ENCODE measurements around the gene C14orf39. TPM values are rescaled to one million over a fixed set of nuclear protein-coding genes. Genes with fewer than 3 reads are reported as not detected.

Gene C14orf39
- total RNA-seq, 1 experiment from 2014 or later: 2.5 TPM

DNA sequence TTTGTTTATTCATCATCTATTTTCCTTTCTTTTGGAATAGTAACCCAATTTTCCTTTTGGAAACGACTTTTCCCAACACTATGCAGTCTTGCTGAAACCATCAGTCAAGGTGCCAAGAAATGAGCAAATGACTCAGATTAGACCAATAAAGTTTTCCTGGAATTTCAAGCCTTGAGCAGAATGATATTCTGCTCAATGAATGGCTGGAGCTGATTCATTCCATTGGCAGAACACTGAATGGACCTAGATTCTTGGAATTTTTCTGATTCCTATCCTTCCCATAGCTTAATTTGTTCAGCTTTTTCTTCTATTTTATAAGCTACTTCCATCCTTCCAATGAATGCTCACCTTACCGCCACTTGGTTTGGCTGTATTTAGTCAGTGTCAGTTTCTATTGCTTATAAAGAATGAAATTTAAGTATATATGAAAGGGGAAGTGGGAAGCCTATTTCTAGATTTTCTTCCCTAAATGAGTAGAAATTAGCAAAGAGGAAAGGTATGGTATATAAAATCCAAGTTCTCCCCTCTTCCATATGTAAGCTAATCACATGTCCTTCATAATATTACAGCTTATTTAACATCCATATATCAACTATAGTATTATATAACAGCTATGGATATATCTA is 89.0 kb downstream of the C14orf39 start:
- POLR2A ChIA-PET: no interaction called here
- Mint-ChIP-seq H3K4me1 (no peaks in the 10 kb centered on the region), H3K9me3 (peaks cover 26% of the 10 kb centered on the region), H3K27ac (no peak overlapping the region), H3K4me3 (no peak overlapping the region), H3K27me3 (ENCODE audit: low read depth) (no peaks in the 10 kb centered on the region), H3K36me3 (no peaks in the 10 kb centered on the region)
- no peak for TF ChIP-seq MXD4 (CRISPR knock-in tag; IDR thresholded peaks at IDR 0.05; ENCODE audit: borderline replicate concordance)
- no peak for DNase-seq (ENCODE audit: low spot score)
- no peak for ATAC-seq
- CTCF ChIA-PET: interaction anchor here (1.1 to 1.4 kb wide), 2 partner anchors 47 to 65 kb away, joined by 4 to 9 read pairs; no protein-coding TSS in a partner anchor

Other genes starting within 250 kb of the C14orf39 start
- 38.2 to 52.5 TPM (median 41.2 TPM) in 3 replicates for gene PPM1A, start 236.8 kb downstream of the C14orf39 start, total RNA-seq (2021)
- 0.07 TPM in 1 of 3 replicates, not detected in the others for gene SIX6, start 23.1 kb upstream of the C14orf39 start, total RNA-seq (2021)
- gene SIX1, start 163.4 kb upstream of the C14orf39 start, total RNA-seq (2021): 0.21 to 0.59 TPM (median 0.30 TPM) in 3 replicates
- gene SIX4, start 238.3 kb upstream of the C14orf39 start, total RNA-seq (2021): 40.0 to 41.8 TPM (median 41.6 TPM) in 3 replicates
- 55.2 to 59.0 TPM (median 56.0 TPM) in 3 replicates for gene MNAT1, start 248.7 kb upstream of the C14orf39 start, total RNA-seq (2021)

All from WTC11 (cell line).